NOMO-1 (cell line): ENCODE measurements around the gene LOXHD1.

ENCODE experiments used
- DNase-seq, 2 experiments: peaks; one replicate each; lab custom pipeline; 2025; ENCODE audit not compliant: unreplicated experiment in 2 of 2; lab: John Stamatoyannopoulos, UW

LOXHD1 gene

DNA sequence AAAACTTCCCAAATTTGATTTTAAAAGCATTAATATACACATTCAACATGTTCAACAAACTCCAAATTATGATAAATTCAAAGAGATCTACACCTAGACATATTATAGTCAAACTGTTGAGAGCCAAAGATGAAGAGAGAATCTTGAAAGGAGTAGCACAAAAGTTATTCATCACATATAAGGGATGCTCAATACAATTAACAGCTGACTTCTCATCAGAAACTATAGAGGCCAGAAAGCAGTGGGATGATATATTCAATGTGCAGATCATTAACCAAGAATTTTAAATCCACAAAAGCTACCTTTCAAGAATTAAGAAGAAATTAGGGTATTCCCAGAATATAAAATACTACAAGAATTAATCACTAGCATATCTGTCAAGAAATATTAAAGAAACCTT, 75.4 kb downstream of the LOXHD1 start:
- DNase-seq = no peak

GRCh38 chr18:46578987-46579386, 78.0 kb downstream of the LOXHD1 start:
- DNase-seq = no peak

- DNase-seq = no peak
Observed at GRCh38 chr18:46577546-46577945, 79.5 kb downstream of the LOXHD1 start.

DNA sequence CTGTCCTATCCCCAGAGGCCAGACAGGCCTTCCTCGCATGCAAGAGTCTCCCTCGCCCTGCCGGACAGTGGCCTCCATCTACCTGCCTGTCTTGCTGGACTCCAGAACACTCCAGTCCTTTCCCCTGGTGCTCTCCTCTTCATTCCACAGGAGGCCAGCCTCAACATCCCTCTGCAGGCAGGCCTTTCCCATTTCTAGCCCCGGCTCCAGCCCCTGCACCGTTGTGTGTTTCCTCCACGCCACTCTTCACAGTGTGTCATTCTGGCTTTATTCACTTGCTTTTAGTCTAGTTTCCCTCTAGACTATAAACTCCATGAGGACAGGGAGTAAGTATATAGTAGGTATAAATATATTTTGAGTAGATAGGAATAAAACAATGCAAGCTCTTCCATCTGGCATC, 81.2 kb downstream of the LOXHD1 start:
- no peak for DNase-seq

DNA sequence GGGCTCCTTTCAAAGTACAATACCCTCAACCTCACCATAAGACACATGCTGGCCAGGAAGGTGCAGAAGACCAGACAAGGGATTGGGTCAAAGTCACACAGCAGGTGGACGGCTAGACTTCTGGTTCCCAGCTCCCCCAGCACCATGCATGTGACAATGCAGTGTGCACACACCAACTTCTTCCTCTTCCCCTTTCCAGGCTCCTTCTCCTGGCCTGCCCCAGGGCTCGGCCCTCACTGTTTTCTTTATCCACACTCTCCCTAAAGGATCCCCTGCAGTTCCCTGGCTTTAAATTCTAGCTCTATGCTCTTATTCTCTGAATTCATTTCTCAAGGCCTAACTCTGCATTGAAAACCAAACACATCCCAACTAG, 82.3 kb downstream of the LOXHD1 start:
- no peak for DNase-seq

DNA sequence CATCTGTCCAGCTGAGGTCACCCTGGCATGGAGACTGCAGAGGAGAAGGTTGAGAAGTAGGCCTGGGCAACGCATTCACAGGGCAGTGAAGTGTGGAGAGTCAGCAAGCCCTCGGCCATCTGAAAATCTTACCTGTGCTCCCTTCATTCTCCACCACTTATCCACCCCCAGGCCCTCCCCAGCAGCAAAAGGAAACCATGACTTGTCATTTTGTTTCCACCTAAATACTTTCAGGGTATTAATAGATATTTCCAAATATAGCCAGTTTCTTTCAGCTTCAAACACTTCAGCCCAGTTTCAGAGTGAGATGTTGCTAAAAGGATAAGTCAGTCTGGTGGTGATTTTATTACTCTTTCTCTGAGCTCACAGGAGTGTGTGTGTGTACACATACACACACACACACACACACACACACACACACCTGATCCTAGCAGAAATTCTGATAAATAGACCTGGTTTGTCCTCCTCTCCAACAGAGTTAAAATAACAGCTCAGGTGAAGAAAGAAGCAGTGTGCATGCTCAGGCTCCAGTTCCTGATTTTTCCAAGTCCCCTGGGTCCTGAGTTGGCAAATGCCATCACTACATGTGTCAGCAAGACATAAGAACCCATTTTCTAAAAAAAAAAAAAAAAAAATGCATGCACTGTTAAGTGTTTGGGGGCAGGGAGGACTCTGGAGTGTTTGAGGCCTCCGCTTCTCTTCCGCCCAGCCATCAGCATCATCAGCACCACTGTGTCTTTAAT, 82.8 kb downstream of the LOXHD1 start:
- DNase-seq = no peak

DNA sequence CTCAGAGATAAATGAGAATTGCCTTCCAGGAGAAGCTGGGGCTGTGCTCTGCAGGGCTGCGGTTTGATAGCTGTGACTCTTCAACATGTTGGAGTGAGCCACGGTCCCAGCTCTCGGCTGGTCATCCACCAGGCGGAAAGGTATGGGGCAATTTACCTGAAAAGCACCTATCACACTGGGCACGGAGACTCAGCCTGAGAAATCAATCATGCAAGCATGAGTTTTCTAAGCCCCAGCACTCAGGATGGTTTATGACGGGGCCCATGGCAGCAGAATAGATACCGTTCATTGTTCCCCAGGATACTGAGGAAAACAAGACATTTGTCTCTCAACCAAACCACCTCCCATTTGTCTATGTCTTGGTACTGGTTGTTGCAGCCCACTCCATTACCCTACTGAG, 83.9 kb downstream of the LOXHD1 start:
- no peak for DNase-seq

DNA sequence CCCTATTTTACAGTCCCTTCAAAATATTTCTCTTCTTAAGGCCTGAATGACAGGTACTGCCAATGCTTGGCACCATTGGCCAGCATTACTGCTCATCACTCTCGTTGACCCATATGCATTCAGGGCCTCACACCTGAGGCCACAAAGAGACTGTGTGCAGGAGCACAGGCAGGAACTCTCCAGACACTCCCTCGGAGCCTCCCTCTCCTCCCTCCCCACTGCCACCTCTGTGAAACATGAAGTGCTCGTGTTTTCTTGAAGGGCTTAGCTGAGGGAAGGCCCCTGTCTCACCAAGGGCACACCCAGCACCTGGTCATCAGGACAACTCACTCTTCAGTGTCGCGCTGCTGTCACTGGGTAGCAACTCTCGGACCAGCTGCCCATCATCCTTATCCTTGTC, 85.3 kb downstream of the LOXHD1 start:
- no peak for DNase-seq

- DNase-seq = no peak
Observed at GRCh38 chr18:46570666-46571065, 86.4 kb downstream of the LOXHD1 start.

GRCh38 chr18:46570134-46570533, 86.9 kb downstream of the LOXHD1 start:
- DNase-seq = no peak

- no peak for DNase-seq
Observed at GRCh38 chr18:46569211-46569610, 87.8 kb downstream of the LOXHD1 start.

DNA sequence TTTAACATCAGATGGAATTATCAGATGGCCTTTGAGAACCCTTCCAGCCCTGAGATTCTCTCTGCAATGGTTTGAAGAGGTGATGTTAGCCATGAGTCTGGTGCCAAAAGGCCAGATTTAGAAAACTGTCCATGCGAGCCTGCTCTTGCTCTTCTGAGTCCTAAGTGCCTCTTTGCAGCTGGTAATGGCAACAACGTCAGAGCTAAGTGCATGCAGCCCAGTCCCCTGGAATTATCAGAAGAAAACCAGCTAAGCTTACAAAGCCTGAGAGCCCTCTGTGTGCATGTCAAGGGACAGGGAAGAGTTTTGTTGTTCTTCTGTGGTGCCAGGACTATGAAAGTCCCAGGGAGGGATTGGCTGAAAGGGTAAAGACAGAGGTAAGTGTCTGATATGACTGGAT, 89.8 kb downstream of the LOXHD1 start:
- no peak for DNase-seq

- DNase-seq = no peak
Observed at GRCh38 chr18:46566111-46566510, 90.9 kb downstream of the LOXHD1 start.

GRCh38 chr18:46565256-46565655, 91.8 kb downstream of the LOXHD1 start:
- DNase-seq = no peak

- DNase-seq = no peak
Observed at GRCh38 chr18:46563317-46563716, 93.7 kb downstream of the LOXHD1 start.

DNA sequence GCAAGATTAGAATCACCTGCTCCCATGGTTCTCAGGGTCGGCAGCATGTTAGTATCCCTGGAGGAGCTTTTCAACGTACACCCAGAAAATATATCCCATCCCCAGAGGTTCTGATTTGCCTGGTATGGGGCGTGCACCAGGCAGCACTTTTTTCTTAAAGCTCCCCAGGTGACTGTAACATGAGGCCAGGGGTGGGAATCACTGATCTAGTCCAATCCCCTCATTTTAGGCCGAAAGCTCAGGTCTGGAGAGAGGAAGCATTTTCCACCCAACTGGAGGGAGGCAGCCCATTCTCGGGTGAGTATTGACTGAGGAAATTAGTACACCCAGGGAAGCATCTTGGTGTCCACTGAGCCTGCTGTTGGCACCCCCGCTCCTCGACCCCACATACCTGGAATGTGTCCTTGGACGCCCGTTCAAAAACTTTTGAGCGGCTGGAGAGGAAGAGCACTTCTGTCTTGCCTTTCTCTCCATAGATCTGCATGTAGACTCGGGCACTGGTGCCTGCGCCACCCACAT, 94.3 kb downstream of the LOXHD1 start:
- no peak for DNase-seq

GRCh38 chr18:46560671-46561045, 96.4 kb downstream of the LOXHD1 start:
- no peak for DNase-seq

DNA sequence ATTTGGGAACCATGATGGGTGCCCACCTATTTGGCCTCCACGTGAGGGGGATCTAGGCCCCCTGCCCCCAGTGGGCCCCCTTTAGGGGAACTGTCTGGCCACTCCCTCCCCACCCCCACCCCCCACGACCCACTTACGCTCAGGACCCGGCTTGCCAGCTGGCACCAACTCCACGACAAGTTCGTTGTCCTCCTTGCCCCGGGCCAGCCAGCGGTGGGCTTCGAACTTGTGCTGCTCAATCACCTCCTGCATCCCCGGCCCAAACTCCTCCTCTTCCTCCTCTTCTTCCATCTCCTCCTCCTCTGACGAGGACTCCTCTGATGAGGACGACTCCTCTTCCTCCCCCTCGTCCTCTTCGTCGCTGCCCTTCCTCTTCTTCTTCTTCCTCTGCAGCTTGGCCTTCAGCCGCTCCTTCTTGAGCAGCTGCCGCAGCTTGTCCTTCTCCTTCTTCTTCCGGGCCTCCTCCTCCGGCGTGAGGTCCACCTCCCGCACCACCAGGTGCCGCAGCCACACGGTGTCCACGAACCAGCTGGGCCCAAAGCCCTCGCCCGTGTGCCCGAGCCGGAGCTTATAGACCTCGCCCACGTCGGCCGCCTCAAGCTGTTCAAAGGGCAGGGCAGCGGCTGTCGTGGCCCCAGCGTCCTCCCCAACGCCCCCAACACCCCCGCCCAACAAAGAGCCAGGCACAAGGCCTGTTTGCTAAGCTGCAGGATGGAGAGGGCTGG, 96.9 kb downstream of the LOXHD1 start:
- no peak for DNase-seq

DNA sequence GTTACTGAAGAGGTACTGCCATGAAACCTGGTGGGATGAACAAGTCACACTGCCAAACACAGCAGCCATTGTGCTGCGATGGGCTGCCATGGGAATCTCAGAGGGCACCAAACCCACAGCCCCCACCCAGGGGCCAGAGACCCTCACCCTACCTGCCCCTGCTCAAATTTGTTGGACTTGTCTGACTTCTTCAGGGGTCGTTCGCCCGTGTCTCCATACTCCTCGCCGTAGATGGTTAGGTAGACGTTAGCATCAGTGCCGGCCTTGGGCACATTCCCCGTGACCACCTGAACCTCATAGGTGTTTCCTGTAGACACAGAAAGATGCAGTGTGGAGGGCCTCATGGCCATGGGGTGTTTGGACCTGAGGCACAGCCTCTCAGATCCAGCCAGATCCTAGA, 97.7 kb downstream of the LOXHD1 start:
- DNase-seq = no peak

DNA sequence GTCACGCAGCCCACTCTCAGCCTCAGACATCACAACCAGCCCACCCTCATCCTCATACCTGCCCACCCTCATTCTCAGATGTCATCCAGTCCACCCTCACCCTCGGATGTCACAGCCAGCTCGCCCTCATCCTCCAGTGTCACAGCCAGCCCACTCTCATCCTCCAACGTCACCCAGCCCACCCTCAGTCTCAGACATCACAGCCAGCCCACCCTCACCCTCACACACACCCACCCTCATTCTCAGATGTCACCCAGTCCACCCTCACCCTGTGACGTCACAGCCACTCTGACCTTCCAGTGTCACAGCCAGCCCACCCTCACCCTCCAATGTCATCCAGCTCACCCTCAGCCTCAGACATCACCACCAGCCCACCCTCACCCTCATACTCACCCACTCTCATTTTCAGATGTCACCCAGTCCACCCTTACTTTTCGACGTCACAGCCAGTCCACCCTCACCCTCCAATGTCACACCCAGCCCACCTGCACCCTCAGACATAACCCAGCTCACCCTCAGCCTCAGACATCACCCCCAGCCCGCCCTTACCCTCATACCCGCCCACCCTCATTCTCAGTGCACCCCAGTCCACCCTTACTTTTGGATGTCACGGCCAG, 100.3 kb downstream of the LOXHD1 start:
- DNase-seq = no peak

GRCh38 chr18:46555724-46556123, 101.3 kb downstream of the LOXHD1 start:
- DNase-seq = no peak

DNA sequence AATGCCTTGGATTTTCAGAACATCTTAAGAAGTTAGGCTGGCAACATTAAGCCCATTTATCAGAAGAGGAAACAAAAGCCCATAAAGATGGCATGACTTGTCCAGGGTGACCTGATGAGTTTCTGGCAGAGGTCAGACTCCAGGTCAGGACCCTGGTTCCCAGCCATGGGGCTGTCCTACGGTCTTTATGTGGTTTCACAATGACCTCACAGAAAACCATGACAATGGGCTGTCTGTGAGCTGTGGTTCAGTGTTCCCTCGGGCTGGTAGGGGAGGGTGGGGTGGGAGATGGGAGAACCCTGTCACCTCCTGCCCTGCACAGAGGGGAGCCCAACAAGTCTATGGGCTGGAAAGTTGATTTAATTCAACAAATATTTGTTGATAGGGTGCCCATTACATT, 101.8 kb downstream of the LOXHD1 start:
- DNase-seq = no peak
